ENCODE results near the gene IQSEC1.

The IQSEC1 gene

DNA sequence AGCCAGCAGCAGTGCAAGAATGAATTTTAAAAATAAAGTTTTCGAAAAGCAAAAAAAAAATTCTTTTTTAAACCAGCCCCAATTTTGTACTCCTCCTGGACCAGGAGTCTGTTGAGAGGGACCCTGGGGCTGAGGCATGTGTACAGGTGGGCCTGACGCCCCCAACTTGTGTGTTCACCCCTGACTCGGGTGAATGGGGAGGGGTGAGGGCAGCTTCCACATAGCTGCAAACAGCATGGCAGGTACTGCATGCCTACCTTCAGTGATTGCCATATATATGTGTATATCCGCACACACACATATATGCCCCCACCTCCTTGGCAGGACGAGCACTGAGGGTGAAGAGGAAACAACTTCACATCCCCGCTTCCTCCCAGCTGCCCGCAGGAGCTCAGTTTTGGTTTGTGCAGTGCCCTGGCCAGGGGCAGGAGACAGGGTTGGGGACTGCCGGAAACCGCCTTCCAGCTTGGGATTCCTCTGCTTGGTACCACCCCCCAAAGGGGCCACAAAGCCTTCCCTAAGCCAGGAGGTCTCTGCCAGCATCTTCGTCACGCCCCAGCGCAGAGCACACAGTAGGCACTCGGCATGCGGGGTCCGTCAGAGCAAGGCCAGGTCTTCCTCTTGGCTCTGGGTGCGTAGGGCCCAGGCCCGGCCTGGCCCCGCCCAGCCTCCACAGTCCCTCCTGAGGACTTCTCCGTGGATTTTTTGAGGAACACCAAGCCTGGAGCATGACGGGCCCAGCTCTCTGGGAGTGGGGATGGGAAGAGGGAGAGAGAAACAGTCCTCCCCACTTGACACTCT is 170.0 kb downstream of the IQSEC1 start:
- Histone ChIP-seq H3K36me3 (ENCODE audit: low read length) (no peaks in the 10 kb centered on the region), H3K27ac (ENCODE audit: low read depth, low read length) (no peak overlapping the region), H3K27me3 (ENCODE audit: low read length) (no peaks in the 10 kb centered on the region), H3K4me3 (ENCODE audit: insufficient read depth, low read length, poor library complexity, severe bottlenecking) (no peak overlapping the region), H3K9me3 (ENCODE audit: insufficient read depth, low read length) (no peaks in the 10 kb centered on the region), H3F3A (ENCODE audit: insufficient read depth) (no peaks in the 10 kb centered on the region), H4K20me1 (ENCODE audit: low read depth, low read length) (no peaks in the 10 kb centered on the region), H3K9ac (ENCODE audit: low read length) (no peak overlapping the region), H3K9me2 (replicated peaks; ENCODE audit: insufficient read depth, low read length) (no peaks in the 10 kb centered on the region), H2AFZ (ENCODE audit: low read depth, low read length, severe bottlenecking) (no peak overlapping the region), H3K4me2 (ENCODE audit: low read depth, low read length, poor library complexity, severe bottlenecking) (no peak overlapping the region), H3K79me2 (ENCODE audit: insufficient read depth, low read length) (no peaks in the 10 kb centered on the region)
- TF ChIP-seq EZH2phosphoT487 (conservative IDR thresholded peaks at IDR 0.05; ENCODE audit: low read length), result no peak
- TF ChIP-seq, protein P1, sequence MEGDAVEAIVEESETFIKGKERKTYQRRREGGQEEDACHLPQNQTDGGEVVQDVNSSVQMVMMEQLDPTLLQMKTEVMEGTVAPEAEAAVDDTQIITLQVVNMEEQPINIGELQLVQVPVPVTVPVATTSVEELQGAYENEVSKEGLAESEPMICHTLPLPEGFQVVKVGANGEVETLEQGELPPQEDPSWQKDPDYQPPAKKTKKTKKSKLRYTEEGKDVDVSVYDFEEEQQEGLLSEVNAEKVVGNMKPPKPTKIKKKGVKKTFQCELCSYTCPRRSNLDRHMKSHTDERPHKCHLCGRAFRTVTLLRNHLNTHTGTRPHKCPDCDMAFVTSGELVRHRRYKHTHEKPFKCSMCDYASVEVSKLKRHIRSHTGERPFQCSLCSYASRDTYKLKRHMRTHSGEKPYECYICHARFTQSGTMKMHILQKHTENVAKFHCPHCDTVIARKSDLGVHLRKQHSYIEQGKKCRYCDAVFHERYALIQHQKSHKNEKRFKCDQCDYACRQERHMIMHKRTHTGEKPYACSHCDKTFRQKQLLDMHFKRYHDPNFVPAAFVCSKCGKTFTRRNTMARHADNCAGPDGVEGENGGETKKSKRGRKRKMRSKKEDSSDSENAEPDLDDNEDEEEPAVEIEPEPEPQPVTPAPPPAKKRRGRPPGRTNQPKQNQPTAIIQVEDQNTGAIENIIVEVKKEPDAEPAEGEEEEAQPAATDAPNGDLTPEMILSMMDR (IDR thresholded peaks at IDR 0.05; ENCODE audit: insufficient read depth, low read length, poor library complexity, severe bottlenecking), result no peak

DNA sequence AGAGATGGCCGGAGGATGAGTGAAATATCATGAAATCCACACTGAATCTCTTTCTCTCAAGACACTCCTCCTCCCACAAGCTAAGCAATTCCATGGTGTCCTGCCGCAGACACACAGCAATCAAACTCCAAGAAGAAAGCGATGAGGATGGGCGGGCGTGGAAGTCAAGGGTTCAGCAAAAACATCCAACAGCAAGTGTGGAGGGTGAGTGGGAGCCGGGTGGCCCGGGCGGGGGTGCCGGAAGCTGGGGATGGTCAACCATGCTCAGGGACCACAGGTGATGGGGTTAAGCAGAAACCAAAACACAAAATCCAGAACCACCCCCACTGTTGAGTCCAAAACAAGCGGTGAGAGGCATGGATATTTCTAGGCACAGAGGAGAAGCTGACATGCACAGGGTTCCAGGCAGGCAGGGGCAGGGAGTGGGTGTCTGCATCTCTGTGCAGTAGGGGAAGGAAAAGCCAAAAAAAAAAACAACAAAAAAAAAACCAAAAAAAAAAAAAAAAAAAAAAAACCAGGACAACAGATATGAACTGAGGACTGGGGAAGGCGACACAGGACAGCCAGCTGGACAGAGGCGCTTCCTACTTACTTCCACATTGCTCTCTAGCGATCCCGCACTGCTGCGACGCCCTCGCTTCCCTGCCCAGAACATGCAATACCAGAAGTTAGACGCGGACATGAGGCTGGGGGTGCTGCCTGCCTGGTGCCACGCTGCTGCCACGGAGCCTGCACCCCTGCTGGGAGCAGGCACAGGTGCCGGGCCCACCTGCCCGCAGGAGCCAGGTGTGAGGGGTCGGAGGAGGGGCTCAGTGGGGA is 170.8 kb downstream of the IQSEC1 start:
- Histone ChIP-seq H3K4me2 (ENCODE audit: low read depth, low read length, poor library complexity, severe bottlenecking) (no peak overlapping the region), H3K4me3 (ENCODE audit: insufficient read depth, low read length, poor library complexity, severe bottlenecking) (no peak overlapping the region), H3K9me2 (replicated peaks; ENCODE audit: insufficient read depth, low read length) (no peaks in the 10 kb centered on the region), H3K9me3 (ENCODE audit: insufficient read depth, low read length) (no peaks in the 10 kb centered on the region), H3K27ac (ENCODE audit: low read depth, low read length) (no peak overlapping the region), H3F3A (ENCODE audit: insufficient read depth) (no peaks in the 10 kb centered on the region), H4K20me1 (ENCODE audit: low read depth, low read length) (no peaks in the 10 kb centered on the region), H3K79me2 (ENCODE audit: insufficient read depth, low read length) (no peaks in the 10 kb centered on the region), H3K9ac (ENCODE audit: low read length) (no peak overlapping the region), H3K36me3 (ENCODE audit: low read length) (no peaks in the 10 kb centered on the region), H2AFZ (ENCODE audit: low read depth, low read length, severe bottlenecking) (no peak overlapping the region), H3K27me3 (ENCODE audit: low read length) (no peaks in the 10 kb centered on the region)
- TF ChIP-seq, protein P1 (IDR thresholded peaks at IDR 0.05; ENCODE audit: insufficient read depth, low read length, poor library complexity, severe bottlenecking), result no peak
- TF ChIP-seq EZH2phosphoT487 (conservative IDR thresholded peaks at IDR 0.05; ENCODE audit: low read length), result no peak

DNA sequence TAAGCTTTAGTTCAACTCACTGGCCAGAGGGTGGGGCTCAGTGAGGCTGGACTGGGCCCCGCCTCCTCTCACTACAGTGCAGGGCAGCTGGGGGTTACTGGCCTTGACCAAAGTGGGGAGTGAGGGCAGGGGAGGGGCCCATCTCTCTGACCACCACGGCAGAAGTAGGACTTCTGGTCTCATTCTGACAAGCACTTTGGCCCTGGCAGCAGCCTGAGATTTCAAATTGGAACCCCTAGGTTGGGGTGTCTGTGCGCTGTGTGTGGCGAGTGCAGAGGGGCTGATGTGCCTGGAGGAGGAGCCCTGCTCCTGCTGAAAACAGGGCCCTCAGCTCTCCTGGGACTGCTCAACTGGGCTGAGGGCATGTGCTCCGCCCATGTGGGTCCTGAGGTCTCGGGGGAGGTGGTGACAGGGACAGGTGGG is 171.6 kb downstream of the IQSEC1 start:
- Histone ChIP-seq H3K9ac (ENCODE audit: low read length) (no peak overlapping the region), H3K4me2 (ENCODE audit: low read depth, low read length, poor library complexity, severe bottlenecking) (no peak overlapping the region), H3K27me3 (ENCODE audit: low read length) (no peaks in the 10 kb centered on the region), H3K9me3 (ENCODE audit: insufficient read depth, low read length) (no peaks in the 10 kb centered on the region), H4K20me1 (ENCODE audit: low read depth, low read length) (no peaks in the 10 kb centered on the region), H3K4me3 (ENCODE audit: insufficient read depth, low read length, poor library complexity, severe bottlenecking) (no peak overlapping the region), H2AFZ (ENCODE audit: low read depth, low read length, severe bottlenecking) (no peak overlapping the region), H3K79me2 (ENCODE audit: insufficient read depth, low read length) (no peaks in the 10 kb centered on the region), H3K36me3 (ENCODE audit: low read length) (no peaks in the 10 kb centered on the region), H3K9me2 (replicated peaks; ENCODE audit: insufficient read depth, low read length) (no peaks in the 10 kb centered on the region), H3K27ac (ENCODE audit: low read depth, low read length) (no peak overlapping the region), H3F3A (ENCODE audit: insufficient read depth) (no peaks in the 10 kb centered on the region)
- TF ChIP-seq, protein P1 (IDR thresholded peaks at IDR 0.05; ENCODE audit: insufficient read depth, low read length, poor library complexity, severe bottlenecking), result no peak
- no peak for TF ChIP-seq EZH2phosphoT487 (conservative IDR thresholded peaks at IDR 0.05; ENCODE audit: low read length)
